ENCODE data around the gene INSC. TPM values are rescaled to one million over a fixed set of nuclear protein-coding genes. Genes with fewer than 3 reads are reported as not detected.

Gene INSC
- total RNA-seq, 3 donors from 2014 or later: not detected

DNA sequence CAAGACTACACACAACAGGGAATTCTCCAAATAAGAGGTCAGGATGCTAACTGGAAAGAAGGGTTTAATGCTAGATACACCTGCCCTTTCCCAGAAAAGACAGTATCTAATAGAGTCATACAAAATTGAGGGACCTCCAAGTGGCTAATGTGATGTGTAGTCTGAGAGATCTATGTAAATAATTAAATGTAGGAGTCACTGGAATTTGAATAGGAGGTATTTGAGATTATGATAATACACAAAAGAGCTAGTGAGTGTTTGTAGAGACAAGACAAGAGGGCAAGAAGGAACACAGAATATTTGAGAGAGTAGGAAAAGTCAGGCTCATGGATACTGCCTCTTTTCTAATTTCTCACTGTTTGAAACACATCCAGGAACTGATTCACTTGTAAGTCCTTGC is 15.5 kb upstream of the INSC start:
- no peaks in the 10 kb centered on the region for H3K36me3 Mint-ChIP-seq (ENCODE audit: insufficient read depth)
- H3K4me1 Mint-ChIP-seq (ENCODE audit: low read depth): peaks cover 2% of the 10 kb centered on the region
- ATAC-seq (no peak), DNase-seq (no peak)
- H3K9me3 Mint-ChIP-seq: peaks cover 4% of the 10 kb centered on the region
- H3K4me3 Mint-ChIP-seq: no peak overlapping the region
- H3K27me3 Mint-ChIP-seq (ENCODE audit: low read depth): peaks cover 26% of the 10 kb centered on the region

DNA sequence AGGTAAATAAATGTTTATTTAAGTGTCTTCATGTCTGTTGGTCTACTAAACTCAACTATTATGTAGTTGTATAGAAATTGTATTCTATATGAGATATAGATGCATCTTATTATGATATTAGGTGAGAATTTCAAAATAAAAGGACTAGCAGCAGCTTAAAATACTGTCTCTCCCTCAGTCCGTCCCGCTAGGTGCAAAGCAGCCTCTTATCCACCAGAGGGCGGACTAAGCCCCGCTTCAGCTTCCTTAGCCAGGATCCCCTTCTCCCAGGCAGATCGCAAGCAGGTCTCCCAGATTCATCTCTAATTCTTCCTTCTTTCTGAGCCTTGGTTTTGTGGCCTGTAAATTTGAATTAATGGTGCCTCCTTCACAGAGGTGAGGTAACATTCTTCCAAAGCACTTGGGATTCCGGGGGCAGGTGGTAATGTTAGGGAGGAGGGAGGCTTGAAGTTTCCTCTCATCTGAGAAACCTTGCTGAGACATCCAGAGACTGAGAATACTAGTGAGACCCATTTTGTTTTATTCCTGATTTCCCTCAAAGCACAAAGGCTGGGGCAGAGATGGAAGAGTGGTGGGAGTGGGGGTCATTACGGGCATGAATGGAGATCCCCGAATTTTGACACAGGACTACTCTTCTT is 13.5 kb upstream of the INSC start:
- H3K9me3 Mint-ChIP-seq: peaks cover 4% of the 10 kb centered on the region
- DNase-seq: peak; percentile 30
- H3K4me3 Mint-ChIP-seq: no peak overlapping the region
- no peaks in the 10 kb centered on the region for H3K36me3 Mint-ChIP-seq (ENCODE audit: insufficient read depth)
- ATAC-seq: peak; percentile 62 to 72
- H3K4me1 Mint-ChIP-seq (ENCODE audit: low read depth): peaks cover 2% of the 10 kb centered on the region
- H3K27me3 Mint-ChIP-seq (ENCODE audit: low read depth): peaks cover 19% of the 10 kb centered on the region

DNA sequence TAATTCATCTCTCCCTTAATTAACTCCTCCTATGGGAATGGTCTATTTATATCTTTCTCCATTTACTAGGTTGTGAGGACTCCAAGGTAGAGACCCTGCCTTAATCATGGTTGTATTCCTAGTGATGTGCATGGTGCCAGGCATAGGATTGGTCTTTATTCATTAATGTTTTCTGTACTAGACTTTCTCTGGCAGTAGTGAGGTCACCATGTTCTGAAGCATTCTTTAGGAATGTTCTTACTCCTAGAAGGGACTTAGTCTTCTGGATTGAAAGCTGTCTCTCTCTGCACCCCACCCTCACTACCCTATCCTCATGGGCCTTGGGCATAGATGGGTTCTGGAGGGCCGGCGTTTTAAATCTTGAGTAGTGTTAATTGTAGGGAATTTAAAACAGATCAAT is 10.6 kb upstream of the INSC start:
- no peak for ATAC-seq
- H3K36me3 Mint-ChIP-seq (ENCODE audit: insufficient read depth): no peaks in the 10 kb centered on the region
- H3K4me3 Mint-ChIP-seq: no peak overlapping the region
- peaks cover 4% of the 10 kb centered on the region for H3K27me3 Mint-ChIP-seq (ENCODE audit: low read depth)
- peaks cover 2% of the 10 kb centered on the region for H3K4me1 Mint-ChIP-seq (ENCODE audit: low read depth)
- H3K9me3 Mint-ChIP-seq: peaks cover 4% of the 10 kb centered on the region
- no peak for DNase-seq

DNA sequence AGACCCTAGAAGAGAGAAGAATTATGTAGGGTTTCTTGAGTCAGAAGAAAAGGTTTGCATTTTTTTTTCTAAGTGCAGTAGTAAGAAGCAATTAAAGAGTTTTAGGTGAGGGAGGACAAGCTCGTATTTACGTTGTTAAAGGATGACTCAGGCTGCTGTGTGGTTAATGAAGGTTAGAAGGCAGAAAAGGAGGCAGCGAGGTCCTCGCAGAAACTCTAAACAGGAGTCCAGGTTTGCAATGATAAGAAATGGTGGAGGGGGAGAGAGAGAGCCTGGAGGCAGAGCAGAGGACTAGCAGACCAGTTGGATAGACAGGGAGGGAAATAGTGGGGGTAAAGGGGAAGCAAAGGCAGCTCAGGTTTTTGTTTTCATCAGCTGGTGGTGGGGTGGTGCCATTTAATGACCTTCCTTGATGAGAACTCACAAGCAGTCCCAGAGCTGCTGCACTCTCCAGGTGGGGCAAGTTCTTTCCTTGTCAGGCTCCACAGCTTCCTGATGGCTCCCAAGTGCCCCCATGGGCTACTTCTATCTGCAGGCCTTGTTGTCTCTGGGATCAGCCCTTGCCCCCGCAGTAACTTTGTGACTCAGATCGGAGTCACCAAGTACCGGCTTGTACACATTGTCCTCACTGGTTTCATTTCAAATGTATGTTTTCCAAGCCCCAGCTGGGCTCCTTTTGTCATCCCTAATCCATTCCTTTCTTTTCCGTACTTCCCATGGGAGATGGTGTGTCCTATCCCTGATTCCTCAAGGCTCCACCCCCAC is 8.3 kb upstream of the INSC start:
- Mint-ChIP-seq H3K27me3 (ENCODE audit: low read depth) (no peaks in the 10 kb centered on the region), H3K4me1 (ENCODE audit: low read depth) (no peaks in the 10 kb centered on the region), H3K4me3 (no peak overlapping the region), H3K36me3 (ENCODE audit: insufficient read depth) (no peaks in the 10 kb centered on the region), H3K9me3 (peaks cover 4% of the 10 kb centered on the region)
- no peak for DNase-seq
- ATAC-seq: no peak

DNA sequence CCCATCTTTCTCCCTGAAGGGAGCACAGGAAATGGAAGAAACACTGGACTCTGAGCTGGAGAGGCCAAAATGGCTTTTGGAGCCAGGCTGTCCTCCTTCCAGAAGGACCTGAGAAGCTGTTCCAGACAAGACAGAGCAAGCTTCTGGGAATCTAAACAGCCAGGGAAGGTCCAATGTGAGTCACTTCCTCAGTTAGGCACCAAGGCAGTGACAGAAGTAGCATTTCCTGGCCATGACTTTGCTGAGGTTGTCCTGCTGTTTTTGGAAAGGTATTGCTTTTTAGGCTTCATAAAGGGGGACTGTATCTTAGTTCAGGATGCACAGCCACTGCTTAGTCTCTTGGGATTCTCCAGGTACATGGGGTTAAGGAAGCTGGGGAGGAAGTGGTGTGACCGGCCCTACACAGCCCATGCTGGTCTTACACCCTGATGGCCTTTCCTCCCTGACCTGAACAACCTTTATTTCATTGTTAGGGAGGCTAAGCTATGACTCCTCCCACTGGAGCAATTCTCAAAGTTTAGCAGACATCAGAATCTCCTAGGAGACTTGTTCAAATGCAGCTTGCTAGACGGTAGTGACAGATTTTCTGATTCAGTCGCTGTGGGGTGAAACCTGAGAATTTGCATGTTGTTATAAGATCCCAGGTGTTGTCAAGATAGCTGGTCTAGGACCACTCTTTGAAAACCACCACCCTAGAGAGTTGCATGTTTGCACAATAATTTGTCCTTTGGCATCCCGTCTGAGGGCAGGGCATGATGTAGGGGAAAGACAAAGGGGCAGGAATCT is 6.8 kb upstream of the INSC start:
- H3K27me3 Mint-ChIP-seq (ENCODE audit: low read depth): no peaks in the 10 kb centered on the region
- ATAC-seq: no peak
- H3K36me3 Mint-ChIP-seq (ENCODE audit: insufficient read depth): no peaks in the 10 kb centered on the region

DNA sequence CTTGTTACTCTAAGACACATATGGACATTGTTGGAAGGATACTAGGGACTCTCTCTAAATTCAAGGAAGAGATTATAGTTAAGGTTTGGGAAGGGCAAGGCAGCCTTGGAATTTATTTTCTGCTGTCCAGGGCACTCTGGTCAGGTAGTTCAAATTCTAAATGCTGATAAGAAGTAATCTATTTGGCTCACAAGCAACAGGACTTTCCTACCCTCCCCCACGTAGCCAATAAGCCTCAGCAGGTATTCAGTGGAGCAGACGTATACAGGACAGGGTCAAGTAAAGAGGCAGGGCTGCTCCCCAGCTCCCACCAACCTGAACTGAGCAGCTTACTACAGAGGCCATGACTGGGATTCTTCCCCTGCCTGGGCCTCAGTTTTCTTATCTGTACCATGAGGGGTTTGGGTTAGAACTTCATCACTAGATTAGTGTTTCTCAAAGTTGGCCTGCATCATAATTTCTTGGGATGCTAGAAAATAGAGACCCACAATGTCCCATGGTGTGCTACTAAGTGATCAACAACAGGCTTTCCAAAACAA is 6.1 kb upstream of the INSC start:
- DNase-seq (no peak), ATAC-seq (no peak)
- peaks cover 7% of the 10 kb centered on the region for H3K4me1 Mint-ChIP-seq (ENCODE audit: low read depth)
- peaks cover under 1% of the 10 kb centered on the region for H3K9me3 Mint-ChIP-seq
- no peaks in the 10 kb centered on the region for H3K36me3 Mint-ChIP-seq (ENCODE audit: insufficient read depth)
- peaks cover 6% of the 10 kb centered on the region for H3K27me3 Mint-ChIP-seq (ENCODE audit: low read depth)
- no peak overlapping the region for H3K4me3 Mint-ChIP-seq

More for the DNA sequence above, 6.8 kb upstream of the INSC start:
- Mint-ChIP-seq H3K9me3 (peaks cover 4% of the 10 kb centered on the region), H3K4me1 (ENCODE audit: low read depth) (no peaks in the 10 kb centered on the region), H3K4me3 (no peak overlapping the region)
- no peak for DNase-seq

DNA sequence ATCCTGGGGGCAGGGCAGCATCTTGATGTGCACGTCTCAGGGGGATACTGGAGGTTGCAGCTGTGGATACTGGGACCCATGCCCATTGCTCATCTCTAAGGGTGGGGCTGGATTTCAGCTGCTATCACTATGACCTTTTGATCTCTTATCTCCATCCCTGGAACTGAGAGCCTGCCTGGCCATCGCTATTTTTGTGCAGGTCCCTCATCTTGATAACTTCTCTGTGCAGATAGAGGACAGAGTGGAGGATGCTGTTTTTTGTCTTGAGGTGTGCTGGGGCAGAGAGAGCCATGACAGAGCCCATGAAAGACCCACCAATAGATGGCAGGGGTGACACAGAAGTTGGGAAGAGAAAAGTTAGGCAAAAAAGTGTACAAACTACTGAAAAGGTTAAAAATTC is 5.1 kb upstream of the INSC start:
- peaks cover 11% of the 10 kb centered on the region for H3K27me3 Mint-ChIP-seq (ENCODE audit: low read depth)
- peaks cover 10% of the 10 kb centered on the region for H3K4me1 Mint-ChIP-seq (ENCODE audit: low read depth)
- no peak for DNase-seq
- ATAC-seq: no peak
- H3K36me3 Mint-ChIP-seq (ENCODE audit: insufficient read depth): no peaks in the 10 kb centered on the region
- H3K4me3 Mint-ChIP-seq: no peak overlapping the region
- no peaks in the 10 kb centered on the region for H3K9me3 Mint-ChIP-seq

DNA sequence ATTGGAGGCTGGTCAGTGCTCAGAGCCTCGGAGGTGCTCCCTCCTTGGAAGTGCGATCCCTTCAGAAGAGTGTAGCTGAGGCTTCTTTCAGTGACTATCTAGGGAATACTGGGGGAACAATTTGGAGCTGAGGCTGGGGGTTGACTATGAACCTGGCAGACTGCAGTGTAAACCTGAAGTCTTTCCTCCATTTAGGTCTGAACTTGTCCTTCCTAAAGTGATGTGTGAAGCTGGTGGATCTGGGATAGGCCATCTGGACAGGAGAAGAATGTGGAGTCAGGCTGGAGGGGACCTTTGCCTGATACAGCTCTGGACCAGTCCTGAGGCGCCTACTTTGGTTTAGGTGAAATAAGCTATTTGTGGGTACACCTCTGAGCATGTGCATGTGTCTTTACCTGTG is 3.5 kb upstream of the INSC start:
- no peaks in the 10 kb centered on the region for H3K9me3 Mint-ChIP-seq
- peaks cover 14% of the 10 kb centered on the region for H3K4me1 Mint-ChIP-seq (ENCODE audit: low read depth)
- no peaks in the 10 kb centered on the region for H3K36me3 Mint-ChIP-seq (ENCODE audit: insufficient read depth)
- peaks cover 23% of the 10 kb centered on the region for H3K27me3 Mint-ChIP-seq (ENCODE audit: low read depth)
- H3K4me3 Mint-ChIP-seq: no peak overlapping the region
- no peak for ATAC-seq
- DNase-seq: no peak

DNA sequence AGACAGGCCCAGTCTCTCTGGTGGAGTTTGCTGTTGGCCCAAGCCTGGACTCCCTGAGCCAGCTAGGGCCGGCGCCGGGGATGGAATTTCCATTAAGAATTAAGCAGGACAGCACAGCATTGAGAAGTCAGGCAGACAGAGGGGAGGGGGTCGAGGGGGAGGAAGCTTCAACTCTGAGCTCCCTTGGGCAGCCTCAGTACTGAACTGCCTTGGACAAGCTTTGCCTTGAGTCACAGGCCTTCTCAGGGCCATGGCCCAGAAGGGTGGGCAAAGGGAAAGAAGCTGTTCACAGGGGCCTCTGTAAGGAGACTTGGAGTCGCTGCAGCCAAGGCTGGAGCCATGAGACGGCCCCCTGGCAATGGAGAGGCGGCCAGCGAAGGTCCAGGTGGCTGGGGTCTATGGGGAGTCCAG is 2.6 kb upstream of the INSC start:
- no peak for DNase-seq
- no peak for ATAC-seq
- Mint-ChIP-seq H3K4me3 (no peak overlapping the region), H3K9me3 (no peaks in the 10 kb centered on the region), H3K36me3 (ENCODE audit: insufficient read depth) (no peaks in the 10 kb centered on the region), H3K4me1 (ENCODE audit: low read depth) (peaks cover 14% of the 10 kb centered on the region), H3K27me3 (ENCODE audit: low read depth) (peaks cover 31% of the 10 kb centered on the region)

DNA sequence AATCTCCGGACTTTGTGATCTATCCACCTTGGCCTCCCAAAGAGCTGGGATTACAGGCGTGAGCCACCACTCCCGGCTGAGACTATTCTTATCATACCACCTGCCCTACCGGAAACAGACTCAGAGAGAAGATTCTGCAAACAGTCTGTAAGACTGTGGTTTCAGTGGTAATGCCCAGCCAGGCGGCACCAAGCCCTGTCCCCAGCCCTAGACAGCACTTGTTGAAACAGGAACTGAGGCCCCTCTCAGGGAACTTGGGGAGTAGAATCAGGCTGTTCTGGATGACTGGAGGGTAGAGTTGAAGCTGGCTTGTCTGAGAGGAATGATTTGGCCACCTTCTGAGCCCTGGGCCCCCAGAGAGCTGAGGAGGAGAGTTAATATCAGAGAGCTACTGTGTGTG is 1.3 kb upstream of the INSC start:
- Mint-ChIP-seq H3K4me1 (ENCODE audit: low read depth) (peaks cover 14% of the 10 kb centered on the region), H3K9me3 (no peaks in the 10 kb centered on the region), H3K36me3 (ENCODE audit: insufficient read depth) (no peaks in the 10 kb centered on the region), H3K4me3 (no peak overlapping the region), H3K27me3 (ENCODE audit: low read depth) (peaks cover 39% of the 10 kb centered on the region)
- ATAC-seq (no peak), DNase-seq (no peak)

DNA sequence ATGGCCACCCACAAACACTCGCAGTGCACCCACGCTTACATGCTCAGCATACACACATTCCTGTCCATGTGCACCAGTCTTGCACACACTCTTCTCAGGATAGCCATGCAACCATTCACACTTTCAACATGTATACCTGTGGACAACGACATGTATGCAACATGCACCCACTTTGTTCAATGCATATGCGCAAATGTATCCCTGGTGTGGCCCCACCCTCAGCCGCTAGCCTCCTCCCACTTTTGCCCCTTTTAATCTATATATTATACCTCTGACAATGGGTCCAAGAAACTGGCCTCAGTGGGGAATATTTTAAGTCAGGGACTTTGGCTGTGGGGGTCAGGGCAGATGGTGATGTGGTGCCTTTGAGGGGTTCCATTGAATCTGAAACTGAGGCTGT is 963 bp downstream of the INSC start:
- Mint-ChIP-seq H3K36me3 (ENCODE audit: insufficient read depth) (no peaks in the 10 kb centered on the region), H3K9me3 (no peaks in the 10 kb centered on the region), H3K4me1 (ENCODE audit: low read depth) (peaks cover 14% of the 10 kb centered on the region), H3K4me3 (no peak overlapping the region), H3K27me3 (ENCODE audit: low read depth) (peaks cover 50% of the 10 kb centered on the region)
- DNase-seq (no peak), ATAC-seq (no peak)

DNA sequence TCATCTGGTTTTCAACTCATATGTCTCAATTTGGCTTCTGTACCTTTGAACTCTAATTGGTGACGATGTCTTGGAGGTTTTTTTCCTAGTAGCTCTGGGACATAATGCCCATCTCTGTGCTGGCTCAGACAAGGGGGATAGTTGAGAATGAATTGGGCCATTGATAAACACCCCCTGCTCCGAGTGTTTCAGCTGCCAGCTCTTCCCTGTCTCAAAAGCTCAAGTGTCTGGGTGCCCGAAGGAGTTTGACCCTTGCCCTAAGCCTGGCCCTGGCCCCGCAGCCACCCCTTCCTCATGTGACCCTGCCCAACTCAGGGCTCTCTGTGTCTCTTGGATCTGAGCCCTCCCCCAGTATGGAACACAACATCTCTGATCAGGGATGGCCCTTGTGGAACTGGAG is 3.0 kb downstream of the INSC start:
- Mint-ChIP-seq H3K36me3 (ENCODE audit: insufficient read depth) (no peaks in the 10 kb centered on the region), H3K9me3 (no peaks in the 10 kb centered on the region), H3K27me3 (ENCODE audit: low read depth) (peaks cover 55% of the 10 kb centered on the region), H3K4me1 (ENCODE audit: low read depth) (peaks cover 14% of the 10 kb centered on the region), H3K4me3 (no peak overlapping the region)
- ATAC-seq (no peak), DNase-seq (no peak)

DNA sequence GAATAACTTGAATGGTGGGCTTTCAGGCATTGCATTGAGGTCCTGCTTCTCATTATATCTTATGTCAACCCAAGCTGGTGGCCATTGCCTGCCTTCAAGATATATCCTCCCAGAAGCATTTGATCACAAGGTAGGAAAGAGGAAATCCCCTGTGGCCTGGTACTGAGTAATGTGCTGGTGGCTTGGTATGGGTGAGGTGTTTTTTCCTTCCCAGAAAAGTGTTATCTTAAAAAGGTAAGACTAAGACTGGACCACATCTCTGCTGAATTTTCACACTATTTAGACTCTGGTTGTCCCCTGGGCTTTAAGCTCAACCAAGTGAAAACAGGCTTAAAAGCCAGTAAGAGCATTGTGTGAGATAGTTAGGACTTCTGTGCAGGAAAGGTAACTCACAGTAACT is 3.7 kb downstream of the INSC start:
- no peak for DNase-seq
- Mint-ChIP-seq H3K27me3 (ENCODE audit: low read depth) (peaks cover 55% of the 10 kb centered on the region), H3K4me3 (no peak overlapping the region), H3K36me3 (ENCODE audit: insufficient read depth) (no peaks in the 10 kb centered on the region), H3K4me1 (ENCODE audit: low read depth) (peaks cover 9% of the 10 kb centered on the region), H3K9me3 (no peaks in the 10 kb centered on the region)
- no peak for ATAC-seq

DNA sequence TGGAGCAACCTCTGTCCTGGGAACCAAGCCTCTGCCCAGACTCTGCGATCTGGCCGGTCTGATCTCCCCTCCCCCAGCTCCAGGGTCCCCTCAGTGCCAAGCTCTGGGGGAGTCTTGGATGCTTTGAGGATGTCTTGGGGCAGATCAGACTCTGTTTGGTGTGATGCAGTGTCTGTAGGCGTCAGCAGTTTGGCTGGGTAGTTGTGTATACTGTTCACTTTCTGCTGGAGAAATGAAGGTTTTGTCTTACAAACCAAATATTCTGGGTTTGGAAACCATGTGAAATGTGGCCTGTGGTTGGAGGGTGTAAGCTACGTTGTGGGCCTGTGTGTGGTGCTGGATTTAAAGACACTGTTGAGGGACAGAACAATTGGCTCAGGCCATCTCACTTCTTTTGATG is 4.6 kb downstream of the INSC start:
- DNase-seq: no peak
- H3K9me3 Mint-ChIP-seq: no peaks in the 10 kb centered on the region
- H3K4me1 Mint-ChIP-seq (ENCODE audit: low read depth): peaks cover 4% of the 10 kb centered on the region
- no peak overlapping the region for H3K4me3 Mint-ChIP-seq
- no peak for ATAC-seq
- H3K36me3 Mint-ChIP-seq (ENCODE audit: insufficient read depth): no peaks in the 10 kb centered on the region
- peaks cover 52% of the 10 kb centered on the region for H3K27me3 Mint-ChIP-seq (ENCODE audit: low read depth)

Measured in activated T-cell treated with anti-CD3 and anti-CD28 coated beads, Interleukin-2, amount 50 U/mL, for 4 hours (primary cell).